ENCODE data around the gene FOS. TPM values are rescaled to one million over a fixed set of nuclear protein-coding genes. Genes with fewer than 3 reads are reported as not detected.
A peak's percentile ranks its signal among the peaks of the same experiment; 100 is the strongest.

The FOS gene
- total and polyA plus RNA-seq, 2 of the 13 experiments (the other 11 are each of a cell fraction or from before 2014, with no cell fraction given) = 15.9 to 24.2 TPM

DNA sequence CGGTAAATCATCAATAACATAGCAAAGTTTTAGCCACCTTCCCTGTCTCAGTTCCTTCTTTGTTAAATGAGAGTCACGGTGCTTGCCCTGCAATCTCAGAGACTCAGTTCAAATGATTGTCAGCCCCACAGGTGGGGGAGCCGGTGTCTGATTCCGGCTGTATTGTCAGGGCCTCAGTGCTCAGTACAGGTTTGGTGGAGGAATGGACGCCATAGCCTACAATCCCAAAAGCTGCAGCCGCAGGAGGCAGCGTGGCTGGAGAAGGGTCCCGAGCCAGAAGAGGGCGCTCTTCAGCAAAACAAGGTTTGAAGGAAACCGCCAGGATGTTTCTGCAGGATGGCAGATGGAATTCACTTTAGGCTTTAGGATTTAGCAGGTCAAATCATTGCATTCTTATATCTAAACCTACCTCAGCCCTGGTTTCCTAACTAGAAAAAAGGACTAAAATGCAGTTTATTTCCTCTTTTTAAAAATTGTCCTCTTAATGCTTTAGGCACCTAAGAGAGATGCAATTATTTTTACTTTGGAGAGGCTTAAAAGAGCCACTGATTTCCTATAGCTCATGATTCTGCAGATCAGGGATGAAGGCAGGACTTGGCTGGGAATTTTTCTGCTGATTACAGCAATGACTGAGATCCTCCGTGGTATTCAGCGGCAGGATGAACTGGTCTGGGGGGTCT, 29.2 kb downstream of the FOS start (continued):
- TF ChIP-seq BORCS8-MEF2B (CRISPR knock-in tag; IDR thresholded peaks at IDR 0.05) = no peak
- TF ChIP-seq, protein P1, sequence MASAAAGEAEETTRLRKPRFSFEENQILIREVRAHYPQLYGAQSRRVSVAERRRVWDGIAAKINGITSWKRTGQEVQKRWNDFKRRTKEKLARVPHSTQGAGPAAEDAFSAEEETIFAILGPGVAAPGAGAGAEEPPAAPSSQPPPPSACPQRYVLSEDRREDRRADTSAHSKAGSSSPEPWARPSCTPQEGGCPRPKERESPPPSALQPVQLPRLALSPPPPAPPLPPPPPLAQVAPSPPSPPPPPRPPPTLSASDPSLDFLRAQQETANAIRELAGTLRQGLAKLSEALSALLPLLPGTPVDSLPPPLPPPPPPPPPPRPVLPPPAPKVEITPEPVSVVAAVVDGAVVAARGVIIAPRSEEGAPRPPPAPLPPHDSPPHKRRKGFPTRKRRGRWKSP (CRISPR knock-in tag; IDR thresholded peaks at IDR 0.05) = no peak
- no peak for TF ChIP-seq SMARCE1 (IDR thresholded peaks at IDR 0.05; ENCODE audit: borderline replicate concordance)
- TF ChIP-seq, protein P2, sequence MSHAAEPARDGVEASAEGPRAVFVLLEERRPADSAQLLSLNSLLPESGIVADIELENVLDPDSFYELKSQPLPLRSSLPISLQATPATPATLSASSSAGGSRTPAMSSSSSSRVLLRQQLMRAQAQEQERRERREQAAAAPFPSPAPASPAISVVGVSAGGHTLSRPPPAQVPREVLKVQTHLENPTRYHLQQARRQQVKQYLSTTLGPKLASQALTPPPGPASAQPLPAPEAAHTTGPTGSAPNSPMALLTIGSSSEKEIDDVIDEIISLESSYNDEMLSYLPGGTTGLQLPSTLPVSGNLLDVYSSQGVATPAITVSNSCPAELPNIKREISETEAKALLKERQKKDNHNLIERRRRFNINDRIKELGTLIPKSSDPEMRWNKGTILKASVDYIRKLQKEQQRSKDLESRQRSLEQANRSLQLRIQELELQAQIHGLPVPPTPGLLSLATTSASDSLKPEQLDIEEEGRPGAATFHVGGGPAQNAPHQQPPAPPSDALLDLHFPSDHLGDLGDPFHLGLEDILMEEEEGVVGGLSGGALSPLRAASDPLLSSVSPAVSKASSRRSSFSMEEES (CRISPR knock-in tag; IDR thresholded peaks at IDR 0.05) = no peak
- TF ChIP-seq ZBTB3 (CRISPR knock-in tag; IDR thresholded peaks at IDR 0.05; ENCODE audit: borderline replicate concordance, low read depth) = no peak
- TF ChIP-seq ZNF350 (CRISPR knock-in tag; IDR thresholded peaks at IDR 0.05; ENCODE audit: borderline replicate concordance, low read depth) = no peak
- TF ChIP-seq, protein P3, sequence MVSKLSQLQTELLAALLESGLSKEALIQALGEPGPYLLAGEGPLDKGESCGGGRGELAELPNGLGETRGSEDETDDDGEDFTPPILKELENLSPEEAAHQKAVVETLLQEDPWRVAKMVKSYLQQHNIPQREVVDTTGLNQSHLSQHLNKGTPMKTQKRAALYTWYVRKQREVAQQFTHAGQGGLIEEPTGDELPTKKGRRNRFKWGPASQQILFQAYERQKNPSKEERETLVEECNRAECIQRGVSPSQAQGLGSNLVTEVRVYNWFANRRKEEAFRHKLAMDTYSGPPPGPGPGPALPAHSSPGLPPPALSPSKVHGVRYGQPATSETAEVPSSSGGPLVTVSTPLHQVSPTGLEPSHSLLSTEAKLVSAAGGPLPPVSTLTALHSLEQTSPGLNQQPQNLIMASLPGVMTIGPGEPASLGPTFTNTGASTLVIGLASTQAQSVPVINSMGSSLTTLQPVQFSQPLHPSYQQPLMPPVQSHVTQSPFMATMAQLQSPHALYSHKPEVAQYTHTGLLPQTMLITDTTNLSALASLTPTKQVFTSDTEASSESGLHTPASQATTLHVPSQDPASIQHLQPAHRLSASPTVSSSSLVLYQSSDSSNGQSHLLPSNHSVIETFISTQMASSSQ (IDR thresholded peaks at IDR 0.05; ENCODE audit: low read depth) = no peak
- TF ChIP-seq, protein P3 (CRISPR knock-in tag; IDR thresholded peaks at IDR 0.05; ENCODE audit: borderline replicate concordance) = no peak
- TF ChIP-seq YY1 (IDR thresholded peaks at IDR 0.05; ENCODE audit: insufficient read depth, insufficient replicate concordance, low read depth, low read length) = peak; percentile 45
- TF ChIP-seq ERF (CRISPR knock-in tag; IDR thresholded peaks at IDR 0.05) = peak; percentile 23; the same call in 1 of the 2 replicates
- TF ChIP-seq, protein P4, sequence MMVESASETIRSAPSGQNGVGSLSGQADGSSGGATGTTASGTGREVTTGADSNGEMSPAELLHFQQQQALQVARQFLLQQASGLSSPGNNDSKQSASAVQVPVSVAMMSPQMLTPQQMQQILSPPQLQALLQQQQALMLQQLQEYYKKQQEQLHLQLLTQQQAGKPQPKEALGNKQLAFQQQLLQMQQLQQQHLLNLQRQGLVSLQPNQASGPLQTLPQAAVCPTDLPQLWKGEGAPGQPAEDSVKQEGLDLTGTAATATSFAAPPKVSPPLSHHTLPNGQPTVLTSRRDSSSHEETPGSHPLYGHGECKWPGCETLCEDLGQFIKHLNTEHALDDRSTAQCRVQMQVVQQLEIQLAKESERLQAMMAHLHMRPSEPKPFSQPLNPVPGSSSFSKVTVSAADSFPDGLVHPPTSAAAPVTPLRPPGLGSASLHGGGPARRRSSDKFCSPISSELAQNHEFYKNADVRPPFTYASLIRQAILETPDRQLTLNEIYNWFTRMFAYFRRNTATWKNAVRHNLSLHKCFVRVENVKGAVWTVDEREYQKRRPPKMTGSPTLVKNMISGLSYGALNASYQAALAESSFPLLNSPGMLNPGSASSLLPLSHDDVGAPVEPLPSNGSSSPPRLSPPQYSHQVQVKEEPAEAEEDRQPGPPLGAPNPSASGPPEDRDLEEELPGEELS (CRISPR knock-in tag; IDR thresholded peaks at IDR 0.05) = 0 out of 2 replicates have a peak, but pooled peaks have one; percentile 5
- TF ChIP-seq SRSF4 (IDR thresholded peaks at IDR 0.05; ENCODE audit: low read depth, low read length, poor library complexity, severe bottlenecking) = no peak
- TF ChIP-seq, protein P5, sequence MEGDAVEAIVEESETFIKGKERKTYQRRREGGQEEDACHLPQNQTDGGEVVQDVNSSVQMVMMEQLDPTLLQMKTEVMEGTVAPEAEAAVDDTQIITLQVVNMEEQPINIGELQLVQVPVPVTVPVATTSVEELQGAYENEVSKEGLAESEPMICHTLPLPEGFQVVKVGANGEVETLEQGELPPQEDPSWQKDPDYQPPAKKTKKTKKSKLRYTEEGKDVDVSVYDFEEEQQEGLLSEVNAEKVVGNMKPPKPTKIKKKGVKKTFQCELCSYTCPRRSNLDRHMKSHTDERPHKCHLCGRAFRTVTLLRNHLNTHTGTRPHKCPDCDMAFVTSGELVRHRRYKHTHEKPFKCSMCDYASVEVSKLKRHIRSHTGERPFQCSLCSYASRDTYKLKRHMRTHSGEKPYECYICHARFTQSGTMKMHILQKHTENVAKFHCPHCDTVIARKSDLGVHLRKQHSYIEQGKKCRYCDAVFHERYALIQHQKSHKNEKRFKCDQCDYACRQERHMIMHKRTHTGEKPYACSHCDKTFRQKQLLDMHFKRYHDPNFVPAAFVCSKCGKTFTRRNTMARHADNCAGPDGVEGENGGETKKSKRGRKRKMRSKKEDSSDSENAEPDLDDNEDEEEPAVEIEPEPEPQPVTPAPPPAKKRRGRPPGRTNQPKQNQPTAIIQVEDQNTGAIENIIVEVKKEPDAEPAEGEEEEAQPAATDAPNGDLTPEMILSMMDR (CRISPR knock-in tag; IDR thresholded peaks at IDR 0.05) = peak; percentile 93
- no peak for TF ChIP-seq U2AF1 (optimal IDR thresholded peaks at IDR 0.05; ENCODE audit: low read depth, low read length)
- TF ChIP-seq KLF16 (CRISPR knock-in tag; IDR thresholded peaks at IDR 0.05) = no peak
- TF ChIP-seq FOXC1 (CRISPR knock-in tag; IDR thresholded peaks at IDR 0.05; ENCODE audit: borderline replicate concordance) = no peak
- TF ChIP-seq MIXL1 (CRISPR knock-in tag; IDR thresholded peaks at IDR 0.05) = 0 out of 2 replicates have a peak, but pooled peaks have one; percentile 15
- TF ChIP-seq SMC3 (IDR thresholded peaks at IDR 0.05; ENCODE audit: low read length) = peak; percentile 86
- TF ChIP-seq RAD21 (CRISPR knock-in tag; IDR thresholded peaks at IDR 0.05) = peak; percentile 81
